HG02885 (cell line): ENCODE measurements around the gene CYBC1.
A peak's percentile ranks its signal among the peaks of the same experiment; 100 is the strongest.
"Not testable (repeated sequence)": the region's sequence is repeated elsewhere in the genome, so short reads cannot be mapped to it uniquely, and the experiment has no call there.

ENCODE experiments used
- ATAC-seq: cut with Tn5 transposase; IDR thresholded peaks from one replicate; pipeline ENCODE4 v1.9.1; 2021; ENCODE audit warnings: mild to moderate bottlenecking; ENCODE audit not compliant: unreplicated experiment, poor library complexity

Gene CYBC1

DNA sequence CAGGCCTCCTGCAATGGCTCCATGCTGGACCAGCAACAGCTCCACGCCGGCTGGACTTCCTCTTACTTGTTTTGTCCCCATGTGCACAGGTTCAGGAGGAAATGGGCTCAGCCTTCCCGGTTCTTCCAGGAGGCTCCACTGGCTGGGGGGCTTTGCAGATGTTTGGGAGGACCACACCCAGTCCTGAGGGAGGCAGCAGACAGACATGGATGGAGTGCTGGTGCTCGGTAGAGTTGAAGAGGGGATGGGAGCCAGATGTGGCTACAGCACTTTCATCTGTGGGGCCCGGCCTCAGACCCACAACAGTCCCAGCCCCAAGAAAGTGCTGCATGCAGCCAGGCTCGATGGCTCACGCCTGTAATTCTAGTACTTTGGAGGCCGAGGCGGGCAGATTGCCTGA, 29.8 kb upstream of the CYBC1 start:
- no peak for ATAC-seq

DNA sequence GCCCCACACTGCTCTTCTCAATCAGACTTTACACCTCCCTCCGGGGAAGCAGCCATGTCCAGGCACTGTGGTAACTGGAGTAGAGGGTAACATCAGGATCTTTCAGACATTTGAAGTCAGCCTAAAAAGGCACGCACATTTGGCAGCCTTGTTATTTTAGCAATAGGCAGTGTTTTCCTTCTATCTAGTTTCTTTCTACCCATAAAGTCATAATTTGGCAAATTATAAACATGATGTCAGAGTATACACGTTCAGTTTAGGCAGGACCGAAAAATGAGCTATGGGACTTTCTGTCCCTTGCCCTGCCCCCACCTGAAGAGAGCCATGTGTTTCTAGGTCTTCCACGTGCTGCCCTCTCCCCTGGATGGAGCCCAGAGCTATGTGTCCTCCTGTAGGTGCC, 29.1 kb upstream of the CYBC1 start:
- ATAC-seq, result no peak

DNA sequence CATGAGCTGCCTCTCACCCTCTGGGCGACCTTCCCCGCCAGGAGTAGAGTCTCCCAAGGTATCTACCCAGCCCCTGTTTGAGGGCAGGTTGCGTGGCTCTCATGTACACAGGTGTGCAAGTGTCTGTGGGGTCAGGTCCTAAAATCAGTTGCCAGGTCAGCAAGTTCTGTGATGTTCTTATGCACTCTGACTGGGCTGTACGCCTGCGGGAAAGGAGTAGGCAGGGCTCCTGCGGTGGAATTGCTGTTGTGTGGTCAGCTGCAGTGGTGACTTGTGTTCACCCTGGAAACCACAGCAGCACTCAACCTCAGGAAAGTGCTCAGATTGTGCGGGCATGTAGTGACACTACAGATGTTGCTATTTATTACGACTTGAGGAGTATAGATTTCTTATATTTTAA, 27.4 kb upstream of the CYBC1 start:
- no peak for ATAC-seq

DNA sequence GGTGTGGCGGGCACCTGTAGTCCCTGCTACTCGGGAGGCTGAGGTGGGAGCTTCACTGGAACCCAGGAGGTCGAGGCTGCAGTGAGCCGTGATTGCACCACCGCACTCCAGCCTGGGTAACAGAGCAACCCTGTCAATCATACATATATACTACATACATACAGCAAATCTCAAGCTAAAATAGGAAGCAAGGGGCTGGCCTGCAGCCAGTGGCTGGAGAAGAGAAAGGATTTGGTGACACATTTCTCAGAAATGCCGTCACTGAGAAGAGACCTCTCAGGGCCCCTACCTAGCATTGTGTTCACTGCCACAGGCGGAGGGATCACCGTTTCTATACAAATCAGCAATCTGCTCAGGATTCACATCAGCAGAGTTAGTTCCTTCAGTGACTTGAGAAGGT, 24.9 kb upstream of the CYBC1 start:
- no peak for ATAC-seq

DNA sequence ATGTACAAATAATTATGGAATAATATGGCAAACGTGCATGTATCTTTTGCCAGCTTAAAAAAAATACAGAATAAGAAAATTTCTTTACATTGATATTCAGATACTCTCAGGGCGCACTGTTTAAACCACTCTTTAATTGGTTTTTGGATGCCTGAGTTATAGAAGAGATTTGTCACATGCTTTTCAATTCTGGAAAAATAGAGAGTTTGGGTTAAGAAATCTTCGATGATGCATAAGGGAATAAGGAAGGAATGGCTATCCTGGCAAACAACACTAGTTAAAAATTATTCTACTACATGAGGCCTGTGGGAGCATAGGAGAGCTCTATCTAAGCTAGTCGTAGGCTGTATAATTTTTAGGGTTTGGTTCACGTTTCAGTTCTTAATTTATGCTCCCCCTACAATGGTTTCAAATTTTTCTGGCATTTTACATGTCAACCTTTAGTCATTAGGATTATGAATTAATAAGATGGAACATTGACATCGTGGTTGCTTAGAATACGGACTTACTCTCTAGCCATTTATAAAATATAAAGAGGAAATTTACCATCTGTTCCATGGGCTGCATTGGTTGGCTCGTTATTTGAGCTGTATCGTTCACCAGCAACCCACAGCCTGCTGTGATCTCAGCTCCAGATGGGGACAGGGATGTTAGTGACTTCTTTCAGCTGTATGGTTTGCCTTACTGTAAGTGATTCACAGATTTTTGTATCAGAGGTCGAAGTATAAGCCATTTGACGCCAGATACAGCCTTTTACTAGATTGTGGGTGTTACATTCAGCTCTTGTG, 23.9 kb upstream of the CYBC1 start:
- no peak for ATAC-seq

DNA sequence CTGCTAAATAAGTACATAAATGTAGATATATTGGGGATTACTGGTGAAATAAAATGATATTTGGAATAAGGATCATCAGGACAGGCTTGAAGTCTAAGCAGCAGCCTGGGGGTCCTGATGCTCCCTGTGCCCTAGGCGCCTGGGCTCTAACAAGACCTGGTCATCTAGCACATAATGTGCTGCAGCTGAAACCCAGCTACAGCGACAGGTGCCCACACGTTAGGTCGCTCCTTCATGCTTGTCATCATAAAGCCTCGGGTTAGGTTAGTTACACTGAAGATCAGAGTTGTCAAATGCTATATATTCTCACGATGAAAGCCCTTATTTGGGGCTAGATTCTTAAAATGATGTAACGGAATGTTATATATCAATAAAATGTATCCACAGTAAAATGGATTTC, 19.5 kb upstream of the CYBC1 start:
- ATAC-seq, result no peak

DNA sequence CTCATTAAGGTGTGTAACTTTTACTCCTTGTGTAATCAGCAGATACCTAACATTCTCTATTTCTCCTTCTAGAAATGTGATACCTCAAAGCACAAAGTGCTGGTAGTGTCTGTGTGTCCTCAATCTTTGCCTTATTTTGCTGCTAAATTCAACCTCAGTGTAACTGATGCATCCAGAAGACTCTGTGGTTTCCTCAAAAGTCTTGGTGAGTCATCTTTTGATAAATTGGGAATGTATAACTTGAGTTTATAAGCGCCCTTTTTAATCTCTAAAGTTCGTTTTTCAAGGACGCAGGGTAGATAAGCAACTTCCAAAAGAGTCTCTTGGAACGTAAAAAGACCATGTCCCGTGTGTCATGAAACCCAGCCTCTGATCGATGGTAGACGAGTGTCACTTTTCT, 18.1 kb upstream of the CYBC1 start:
- ATAC-seq, result no peak

DNA sequence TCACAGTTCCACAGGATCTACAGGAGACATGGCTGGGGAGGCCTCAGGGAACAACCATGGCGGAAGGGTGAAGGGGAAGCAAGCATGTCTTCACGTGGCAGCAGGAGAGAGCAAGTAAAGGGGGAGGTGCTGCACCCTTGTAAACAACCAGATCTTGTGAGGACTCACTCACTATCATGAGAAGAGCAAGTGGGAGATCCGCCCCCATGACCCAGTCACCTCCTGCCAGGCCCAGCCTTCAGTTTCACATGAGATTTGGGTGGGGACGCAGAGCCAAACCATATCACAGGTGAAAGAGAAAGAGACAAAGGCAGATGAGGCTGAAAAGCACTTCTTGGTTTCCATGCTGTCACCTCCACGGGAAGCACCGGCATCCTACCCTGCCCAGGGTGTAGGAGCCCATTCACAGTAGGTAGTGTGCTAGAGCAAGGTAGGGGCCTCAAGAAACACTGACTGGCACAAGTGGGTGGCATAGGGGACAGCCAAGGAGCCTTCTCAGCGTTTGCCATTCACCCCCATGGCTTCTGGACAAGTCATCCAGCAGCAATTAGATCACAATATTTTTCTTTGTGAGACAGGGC, 14.6 kb upstream of the CYBC1 start:
- ATAC-seq, result no peak

DNA sequence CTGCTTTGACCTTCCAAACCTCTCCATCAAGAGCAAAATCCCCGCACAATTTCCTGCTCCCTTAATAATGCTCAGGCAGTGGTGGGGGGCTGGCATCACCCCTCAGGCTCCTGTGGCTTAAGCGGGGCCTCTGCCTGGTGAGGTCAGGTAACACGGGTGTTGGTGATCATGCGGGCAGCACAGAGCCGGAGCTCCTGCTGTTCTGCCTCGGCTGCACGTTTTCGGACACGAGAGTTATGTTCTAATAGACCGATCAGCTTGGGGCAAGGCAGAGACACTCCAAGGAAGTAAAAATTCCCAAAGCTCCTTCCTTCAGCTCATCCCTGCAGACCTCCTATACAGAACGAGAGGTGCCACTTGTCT, 14.0 kb upstream of the CYBC1 start:
- no peak for ATAC-seq

DNA sequence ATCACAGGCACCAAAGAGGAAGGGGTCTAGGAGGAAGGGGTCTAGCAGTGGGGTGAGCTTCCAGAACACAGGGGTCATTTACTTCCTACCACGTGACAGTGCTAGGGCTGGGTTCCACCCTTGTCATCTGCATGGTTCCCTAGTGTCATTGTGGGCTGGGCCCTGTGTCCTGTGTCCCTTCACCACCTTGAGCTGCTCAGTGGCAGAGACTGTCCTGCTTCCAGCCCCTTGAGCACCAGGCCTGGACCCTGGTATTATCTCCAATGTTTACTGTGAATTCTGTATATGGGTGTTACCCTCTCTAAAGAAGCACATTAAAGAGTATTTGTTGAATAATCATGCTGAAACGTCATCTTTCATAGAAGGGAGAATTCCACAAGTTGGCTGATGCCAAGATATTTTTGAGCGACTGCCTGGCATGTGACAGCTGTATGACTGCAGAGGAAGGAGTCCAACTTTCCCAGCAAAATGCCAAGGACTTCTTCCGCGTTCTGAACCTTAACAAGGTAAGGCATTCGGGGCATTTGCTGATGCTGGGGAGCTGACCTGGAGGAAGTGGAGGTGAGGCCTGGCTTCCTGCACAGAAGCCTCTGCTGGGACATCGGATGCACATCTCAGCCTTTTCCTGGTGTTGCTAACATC, 13.5 kb upstream of the CYBC1 start:
- no peak for ATAC-seq

DNA sequence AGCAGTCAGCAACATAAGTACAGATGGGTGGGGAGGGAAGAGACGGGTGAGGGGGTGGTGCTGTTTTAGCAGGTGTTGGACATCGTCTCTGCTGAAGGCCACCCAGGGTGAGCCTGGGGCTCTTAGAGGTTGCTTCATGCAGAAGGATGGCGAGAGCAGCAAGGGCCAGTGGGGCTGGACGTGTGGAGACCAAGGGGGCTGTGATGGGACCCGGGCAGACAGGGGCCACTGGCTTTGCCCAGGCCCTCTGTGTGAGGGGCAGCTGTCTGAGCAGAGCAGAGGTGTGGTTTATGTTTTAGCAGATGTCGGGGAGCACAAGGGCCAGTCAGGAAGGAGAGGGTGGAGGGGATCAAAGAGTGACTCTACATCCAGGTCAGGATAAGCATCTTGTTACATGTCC, 12.8 kb upstream of the CYBC1 start:
- no peak for ATAC-seq

DNA sequence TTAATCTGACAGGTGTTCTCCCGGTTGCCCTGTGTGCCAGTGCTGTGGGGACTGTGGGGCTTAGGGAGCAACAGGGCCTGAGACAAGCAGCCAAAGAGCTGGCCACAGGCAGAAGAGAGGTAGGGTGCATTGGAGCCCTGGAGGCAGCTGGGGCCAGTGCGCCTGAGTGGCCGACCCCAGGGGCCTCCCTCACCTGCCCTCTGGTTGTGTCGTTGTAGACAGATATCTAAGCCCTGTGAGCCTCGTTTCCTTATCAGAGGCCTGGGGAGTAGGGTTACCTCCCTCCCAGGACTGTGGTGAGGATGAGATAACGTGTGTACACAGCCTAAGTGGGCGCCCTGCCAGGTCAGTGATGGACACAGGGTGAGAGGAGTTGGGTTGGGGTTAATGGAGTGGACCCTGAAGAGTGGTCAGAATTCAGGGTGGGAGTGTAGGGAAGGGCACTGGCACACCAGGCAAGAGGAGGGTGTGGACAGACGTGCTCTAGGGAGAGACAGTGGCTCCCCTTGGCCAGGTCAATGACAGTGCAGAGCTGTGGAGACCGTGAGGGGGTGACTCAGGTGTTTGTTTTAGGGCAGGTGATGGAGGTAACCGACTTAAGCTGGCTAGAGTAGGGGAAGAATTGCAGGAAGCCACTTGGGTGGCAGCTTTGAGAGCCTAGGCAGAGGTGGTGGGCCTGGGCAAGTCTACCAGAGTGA, 11.4 kb upstream of the CYBC1 start:
- ATAC-seq, result no peak

DNA sequence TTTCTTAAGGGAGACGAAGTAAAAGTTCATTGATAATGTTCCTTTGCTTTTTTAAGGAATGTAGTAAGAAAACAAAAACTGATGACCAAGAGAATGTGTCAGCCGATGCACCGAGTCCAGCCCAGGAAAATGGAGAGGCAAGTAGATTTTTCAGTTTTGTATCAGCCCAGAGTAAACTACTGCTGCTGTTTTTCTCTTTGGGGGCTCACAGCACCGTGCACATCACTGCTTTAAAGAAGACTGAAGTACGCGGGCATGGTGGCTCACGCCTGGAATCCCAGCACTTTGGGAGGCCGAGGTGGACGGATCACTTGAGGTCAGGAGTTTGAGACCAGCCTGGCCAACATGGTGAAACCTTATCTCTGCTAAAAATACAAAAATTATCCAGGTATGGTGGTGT, 9.4 kb upstream of the CYBC1 start:
- not testable (repeated sequence) for ATAC-seq

DNA sequence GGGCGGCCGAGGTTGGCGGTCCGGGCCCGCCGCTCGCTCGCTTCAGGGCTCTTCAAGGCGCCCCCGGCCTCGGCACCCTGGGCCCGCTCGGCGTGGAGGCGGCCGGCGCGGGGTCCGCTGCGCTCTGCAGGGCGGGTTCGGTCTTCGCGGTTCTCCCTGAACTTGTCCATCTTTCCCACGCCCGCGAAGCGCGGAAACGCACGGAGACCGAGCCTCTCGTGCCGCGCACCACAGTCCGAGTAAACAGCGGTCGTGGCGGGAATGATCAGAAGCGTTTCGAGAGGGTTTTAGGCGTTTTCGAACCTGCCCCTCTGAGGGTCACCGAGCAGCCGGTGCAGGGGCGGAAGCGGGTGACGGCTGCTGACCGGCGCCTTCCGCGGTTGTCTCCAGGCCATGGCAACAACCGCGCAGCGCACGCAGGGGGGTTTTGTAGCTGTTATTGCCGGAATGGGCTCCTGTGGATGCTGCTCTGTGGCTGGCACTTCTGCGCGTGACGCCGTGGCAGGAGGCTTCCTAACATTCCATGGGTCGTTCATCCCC, 8.4 kb upstream of the CYBC1 start:
- ATAC-seq, result no peak

DNA sequence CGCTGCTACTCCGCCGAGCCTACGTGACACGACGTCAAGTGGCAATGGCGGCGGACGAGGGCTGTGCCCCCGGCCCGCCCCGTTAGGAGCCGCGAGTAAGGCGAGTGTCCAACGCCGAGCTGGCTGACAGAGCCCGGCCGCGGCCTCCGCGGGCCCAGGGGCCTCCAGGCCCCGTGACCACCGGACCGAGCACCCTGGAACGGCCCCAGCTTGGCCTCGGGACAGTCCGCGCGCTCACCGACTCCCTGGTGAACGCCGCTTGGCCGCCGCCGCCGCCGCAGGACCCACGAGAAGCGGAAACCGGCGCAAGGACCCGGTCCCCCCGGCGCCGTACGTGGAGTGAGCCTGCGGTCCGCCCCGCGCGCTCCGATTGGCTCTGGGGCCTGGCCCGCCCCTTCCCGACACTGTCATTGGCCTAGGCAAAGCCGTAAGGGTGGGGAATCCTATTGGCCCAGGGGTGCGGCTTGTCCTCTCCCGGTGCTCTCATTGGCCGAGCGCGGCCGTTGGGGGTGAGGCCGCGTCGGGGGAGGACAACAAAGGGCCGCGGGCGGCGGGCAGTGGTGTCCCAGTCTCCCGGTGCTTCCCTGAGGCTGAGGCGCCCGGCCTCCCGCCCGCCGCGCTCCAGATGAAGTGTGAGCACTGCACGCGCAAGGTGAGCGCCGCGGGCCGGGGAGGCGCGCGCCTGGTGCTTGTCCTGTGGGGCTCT, 7.8 kb upstream of the CYBC1 start, which contains the start of gene NARF:
Gene NARF (plus strand): TSS at position 563 of the 706 bp plus-strand sequence. CDS start 63 bp downstream, at position 626.
- ATAC-seq, result peak; percentile 95

DNA sequence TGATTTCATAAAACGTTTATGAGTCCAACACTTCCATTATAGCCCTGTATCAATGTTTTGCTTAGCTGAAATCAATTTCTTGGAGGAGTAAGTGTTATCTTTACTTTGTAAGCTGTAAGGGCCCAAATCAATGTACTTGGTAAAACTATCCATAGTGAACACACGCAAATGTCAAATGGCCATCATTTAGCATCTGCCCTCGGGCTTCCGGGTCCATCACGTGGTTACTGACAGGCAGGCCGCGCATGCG, 7.3 kb upstream of the CYBC1 start:
- no peak for ATAC-seq

DNA sequence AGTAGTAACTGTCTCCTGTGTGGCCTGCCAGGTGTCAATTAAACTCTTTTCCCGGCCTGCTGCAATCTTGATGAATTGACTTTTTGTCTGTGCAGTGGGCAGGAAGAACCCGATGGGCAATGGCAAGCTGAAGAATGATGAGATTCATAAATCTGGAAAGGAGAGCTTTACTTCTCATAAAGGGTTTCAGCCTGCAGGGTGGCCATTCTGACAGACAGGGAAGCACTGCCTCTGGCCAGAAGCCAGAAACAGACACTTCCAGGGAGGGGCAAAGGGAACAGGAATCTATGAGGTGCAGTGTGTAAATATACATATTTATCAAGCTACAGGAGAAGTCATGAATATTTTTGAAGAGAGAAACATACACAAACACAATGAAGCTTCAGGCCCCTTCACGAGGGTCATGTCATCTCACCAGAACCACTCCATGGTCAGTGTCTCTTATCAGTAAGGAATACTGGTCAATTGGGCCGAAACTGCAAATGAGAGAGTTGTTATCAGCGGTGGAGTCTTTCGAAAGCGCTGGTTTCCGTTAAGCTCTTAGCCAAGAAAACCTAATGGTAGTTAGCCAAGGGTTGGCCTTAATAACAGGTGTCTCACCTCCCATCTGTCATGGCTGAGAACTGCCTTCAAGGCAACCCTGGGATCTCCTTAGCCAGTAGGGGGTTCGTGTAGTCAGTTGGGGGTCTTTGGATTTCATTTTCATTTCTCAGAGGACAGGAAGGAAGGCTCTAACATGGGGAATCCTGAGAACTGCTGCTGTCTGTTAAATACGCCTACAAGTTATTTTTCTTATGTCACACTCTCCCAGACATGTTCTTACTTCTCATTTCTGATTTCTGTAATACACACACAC, 6.7 kb upstream of the CYBC1 start:
- no peak for ATAC-seq

DNA sequence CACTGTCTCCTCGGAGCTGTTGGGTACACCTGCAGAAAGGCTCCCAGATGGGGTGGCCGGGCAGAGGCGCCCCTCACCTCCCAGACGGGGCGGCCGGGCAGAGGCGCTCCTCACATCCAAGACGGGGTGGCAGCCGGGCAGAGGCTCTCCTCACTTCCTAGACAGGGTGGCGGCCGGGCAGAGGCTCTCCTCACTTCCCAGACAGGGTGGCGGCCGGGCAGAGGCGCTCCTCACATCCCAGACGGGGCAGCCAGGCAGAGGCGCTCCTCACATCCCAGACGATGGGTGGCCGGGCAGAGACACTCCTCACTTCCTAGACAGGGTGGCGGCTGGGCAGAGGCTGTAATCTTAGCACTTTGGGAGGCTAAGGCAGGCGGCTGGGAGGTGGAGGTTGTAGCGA, 3.2 kb upstream of the CYBC1 start:
- not testable (repeated sequence) for ATAC-seq

DNA sequence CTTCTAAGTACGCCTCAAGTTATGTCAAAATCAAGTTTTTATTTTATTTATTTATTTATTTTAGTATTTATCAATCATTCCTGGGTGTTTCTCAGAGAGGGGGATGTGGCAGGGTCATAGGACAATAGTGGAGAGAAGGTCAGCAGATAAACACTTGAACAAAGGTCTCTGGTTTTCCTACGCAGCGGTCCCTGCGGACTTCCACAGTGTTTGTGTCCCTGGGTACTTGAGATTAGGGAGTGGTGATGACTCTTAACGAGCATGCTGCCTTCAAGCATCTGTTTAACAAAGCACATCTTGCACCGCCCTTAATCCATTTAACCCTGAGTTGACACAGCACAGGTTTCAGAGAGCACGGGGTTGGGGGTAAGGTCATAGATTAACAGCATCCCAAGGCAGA, 2.6 kb upstream of the CYBC1 start:
- not testable (repeated sequence) for ATAC-seq

DNA sequence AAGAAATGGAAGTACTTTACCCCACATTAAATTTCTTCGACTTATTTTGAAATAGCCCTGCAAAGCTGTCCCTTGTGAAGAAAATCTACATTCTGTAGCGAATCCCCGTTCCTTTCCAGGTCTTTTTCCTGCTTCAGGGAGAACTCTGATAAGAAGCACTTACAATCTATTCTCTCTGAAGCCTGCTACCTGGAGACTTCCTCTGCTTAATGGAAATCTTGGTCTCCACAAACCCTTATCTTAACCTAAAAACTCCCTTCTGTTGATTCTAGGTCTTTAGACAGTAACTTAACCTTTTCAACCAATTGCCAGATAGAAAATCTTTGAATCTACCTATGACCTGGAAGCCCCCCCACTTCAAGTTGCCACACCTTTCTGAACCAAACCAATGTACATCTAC, 1.6 kb upstream of the CYBC1 start:
- ATAC-seq, result no peak
